Measurements from ENCODE around the gene COQ9.

DNA sequence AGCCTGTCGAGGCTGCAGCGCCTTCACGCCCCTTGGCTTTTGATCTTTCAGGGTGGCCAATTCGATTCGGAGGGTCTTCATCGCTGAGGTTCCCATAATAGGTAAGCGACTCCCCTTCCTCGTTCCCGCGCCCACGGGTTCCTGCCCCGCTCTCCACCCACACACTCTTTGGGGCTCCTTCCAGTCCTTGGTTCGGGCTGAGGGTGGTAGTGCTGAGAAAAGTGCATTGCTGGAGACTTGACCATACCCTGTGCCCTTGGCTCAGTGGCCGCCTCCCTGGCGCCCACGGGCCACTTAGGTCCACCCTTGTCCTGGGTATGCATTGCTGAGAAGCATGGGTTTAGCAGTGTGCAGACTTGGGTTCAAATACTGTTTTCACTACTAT lies 15.7 kb downstream of the COQ9 start:
- TF ChIP-seq, protein P1, sequence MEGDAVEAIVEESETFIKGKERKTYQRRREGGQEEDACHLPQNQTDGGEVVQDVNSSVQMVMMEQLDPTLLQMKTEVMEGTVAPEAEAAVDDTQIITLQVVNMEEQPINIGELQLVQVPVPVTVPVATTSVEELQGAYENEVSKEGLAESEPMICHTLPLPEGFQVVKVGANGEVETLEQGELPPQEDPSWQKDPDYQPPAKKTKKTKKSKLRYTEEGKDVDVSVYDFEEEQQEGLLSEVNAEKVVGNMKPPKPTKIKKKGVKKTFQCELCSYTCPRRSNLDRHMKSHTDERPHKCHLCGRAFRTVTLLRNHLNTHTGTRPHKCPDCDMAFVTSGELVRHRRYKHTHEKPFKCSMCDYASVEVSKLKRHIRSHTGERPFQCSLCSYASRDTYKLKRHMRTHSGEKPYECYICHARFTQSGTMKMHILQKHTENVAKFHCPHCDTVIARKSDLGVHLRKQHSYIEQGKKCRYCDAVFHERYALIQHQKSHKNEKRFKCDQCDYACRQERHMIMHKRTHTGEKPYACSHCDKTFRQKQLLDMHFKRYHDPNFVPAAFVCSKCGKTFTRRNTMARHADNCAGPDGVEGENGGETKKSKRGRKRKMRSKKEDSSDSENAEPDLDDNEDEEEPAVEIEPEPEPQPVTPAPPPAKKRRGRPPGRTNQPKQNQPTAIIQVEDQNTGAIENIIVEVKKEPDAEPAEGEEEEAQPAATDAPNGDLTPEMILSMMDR (conservative IDR thresholded peaks at IDR 0.05 in 1 of 2, IDR thresholded peaks at IDR 0.05 in 1 of 2; ENCODE audit: extremely low read depth in 1 of 2, insufficient read depth in 1 of 2, low read depth in 1 of 2, low read length in 2 of 2): no peak
- TF ChIP-seq EZH2 (IDR thresholded peaks at IDR 0.05; ENCODE audit: borderline replicate concordance, low read length): no peak
